Measurements from ENCODE around the gene CSF2RB.

- TF ChIP-seq MAZ (IDR thresholded peaks at IDR 0.05; ENCODE audit: borderline replicate concordance, low read depth, low read length) = no peak
- TF ChIP-seq MAZ (CRISPR knock-in tag; IDR thresholded peaks at IDR 0.05; ENCODE audit: low read depth) = no peak
- TF ChIP-seq CREM (IDR thresholded peaks at IDR 0.05) = no peak
- TF ChIP-seq CREM (CRISPR knock-in tag; IDR thresholded peaks at IDR 0.05) = no peak
- no peak for TF ChIP-seq CBX5 (CRISPR knock-in tag; IDR thresholded peaks at IDR 0.05; ENCODE audit: borderline replicate concordance)
- no peak for TF ChIP-seq STAT5B (CRISPR knock-in tag; IDR thresholded peaks at IDR 0.05)
- TF ChIP-seq ZNF597 (CRISPR knock-in tag; IDR thresholded peaks at IDR 0.05) = no peak
- no peak for TF ChIP-seq CTCF (CRISPR knock-in tag; IDR thresholded peaks at IDR 0.05)
- no peak for TF ChIP-seq ZNF660 (CRISPR knock-in tag; IDR thresholded peaks at IDR 0.05; ENCODE audit: borderline replicate concordance, low read depth)
- no peak for TF ChIP-seq ATF2 (CRISPR knock-in tag; IDR thresholded peaks at IDR 0.05)
- TF ChIP-seq IRF1 (CRISPR knock-in tag; IDR thresholded peaks at IDR 0.05; ENCODE audit: low read depth) = no peak
- TF ChIP-seq PHF8 (CRISPR knock-in tag; IDR thresholded peaks at IDR 0.05) = no peak
These were observed 20.4 kb downstream of the CSF2RB start for GRCh38 chr22:36933629-36934417.

All from HepG2 (cell line).